Astrocyte (in vitro differentiated cells and primary cell): ENCODE measurements around the gene PKNOX2.

Source experiments
- CTCF ChIP-seq: IDR thresholded peaks from 2 replicates; pipeline ENCODE4 v1.5.1; 2011; ENCODE audit warnings: low read depth, mild to moderate bottlenecking, inconsistent platforms, low read length, moderate library complexity; ENCODE audit not compliant: insufficient read depth
- EZH2 ChIP-seq: IDR thresholded peaks from 2 replicates; pipeline ENCODE4 v1.6.1; 2012; ENCODE audit warnings: mild to moderate bottlenecking, low read length, inconsistent platforms; ENCODE audit not compliant: insufficient read depth

- no peak for TF ChIP-seq EZH2
- no peak for TF ChIP-seq CTCF
Observed at GRCh38 chr11:125449565-125449964, 285.0 kb downstream of the PKNOX2 start.
